ENCODE results near the gene CAPN2.

GRCh38 chr1:223716302-223716862, 4.0 kb downstream of the CAPN2 start:
- TF ChIP-seq, protein P1, sequence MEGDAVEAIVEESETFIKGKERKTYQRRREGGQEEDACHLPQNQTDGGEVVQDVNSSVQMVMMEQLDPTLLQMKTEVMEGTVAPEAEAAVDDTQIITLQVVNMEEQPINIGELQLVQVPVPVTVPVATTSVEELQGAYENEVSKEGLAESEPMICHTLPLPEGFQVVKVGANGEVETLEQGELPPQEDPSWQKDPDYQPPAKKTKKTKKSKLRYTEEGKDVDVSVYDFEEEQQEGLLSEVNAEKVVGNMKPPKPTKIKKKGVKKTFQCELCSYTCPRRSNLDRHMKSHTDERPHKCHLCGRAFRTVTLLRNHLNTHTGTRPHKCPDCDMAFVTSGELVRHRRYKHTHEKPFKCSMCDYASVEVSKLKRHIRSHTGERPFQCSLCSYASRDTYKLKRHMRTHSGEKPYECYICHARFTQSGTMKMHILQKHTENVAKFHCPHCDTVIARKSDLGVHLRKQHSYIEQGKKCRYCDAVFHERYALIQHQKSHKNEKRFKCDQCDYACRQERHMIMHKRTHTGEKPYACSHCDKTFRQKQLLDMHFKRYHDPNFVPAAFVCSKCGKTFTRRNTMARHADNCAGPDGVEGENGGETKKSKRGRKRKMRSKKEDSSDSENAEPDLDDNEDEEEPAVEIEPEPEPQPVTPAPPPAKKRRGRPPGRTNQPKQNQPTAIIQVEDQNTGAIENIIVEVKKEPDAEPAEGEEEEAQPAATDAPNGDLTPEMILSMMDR (IDR thresholded peaks at IDR 0.05; ENCODE audit: insufficient read depth, low read length), result no peak
- no peak for TF ChIP-seq POLR2AphosphoS5 (IDR thresholded peaks at IDR 0.05; ENCODE audit: low read depth)
- TF ChIP-seq, protein P2, sequence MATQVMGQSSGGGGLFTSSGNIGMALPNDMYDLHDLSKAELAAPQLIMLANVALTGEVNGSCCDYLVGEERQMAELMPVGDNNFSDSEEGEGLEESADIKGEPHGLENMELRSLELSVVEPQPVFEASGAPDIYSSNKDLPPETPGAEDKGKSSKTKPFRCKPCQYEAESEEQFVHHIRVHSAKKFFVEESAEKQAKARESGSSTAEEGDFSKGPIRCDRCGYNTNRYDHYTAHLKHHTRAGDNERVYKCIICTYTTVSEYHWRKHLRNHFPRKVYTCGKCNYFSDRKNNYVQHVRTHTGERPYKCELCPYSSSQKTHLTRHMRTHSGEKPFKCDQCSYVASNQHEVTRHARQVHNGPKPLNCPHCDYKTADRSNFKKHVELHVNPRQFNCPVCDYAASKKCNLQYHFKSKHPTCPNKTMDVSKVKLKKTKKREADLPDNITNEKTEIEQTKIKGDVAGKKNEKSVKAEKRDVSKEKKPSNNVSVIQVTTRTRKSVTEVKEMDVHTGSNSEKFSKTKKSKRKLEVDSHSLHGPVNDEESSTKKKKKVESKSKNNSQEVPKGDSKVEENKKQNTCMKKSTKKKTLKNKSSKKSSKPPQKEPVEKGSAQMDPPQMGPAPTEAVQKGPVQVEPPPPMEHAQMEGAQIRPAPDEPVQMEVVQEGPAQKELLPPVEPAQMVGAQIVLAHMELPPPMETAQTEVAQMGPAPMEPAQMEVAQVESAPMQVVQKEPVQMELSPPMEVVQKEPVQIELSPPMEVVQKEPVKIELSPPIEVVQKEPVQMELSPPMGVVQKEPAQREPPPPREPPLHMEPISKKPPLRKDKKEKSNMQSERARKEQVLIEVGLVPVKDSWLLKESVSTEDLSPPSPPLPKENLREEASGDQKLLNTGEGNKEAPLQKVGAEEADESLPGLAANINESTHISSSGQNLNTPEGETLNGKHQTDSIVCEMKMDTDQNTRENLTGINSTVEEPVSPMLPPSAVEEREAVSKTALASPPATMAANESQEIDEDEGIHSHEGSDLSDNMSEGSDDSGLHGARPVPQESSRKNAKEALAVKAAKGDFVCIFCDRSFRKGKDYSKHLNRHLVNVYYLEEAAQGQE (IDR thresholded peaks at IDR 0.05; ENCODE audit: insufficient replicate concordance, low read depth), result no peak
